H9 (cell line): ENCODE measurements around the gene FCHSD2. TPM values are rescaled to one million over a fixed set of nuclear protein-coding genes. Genes with fewer than 3 reads are reported as not detected.

ENCODE experiments used
- DNase-seq: peaks from one replicate; pipeline ENCODE4 v3.0.0-alpha.2; 2017
- H2AFZ ChIP-seq: one replicate; pipeline ENCODE4 v1.6.1; 2013; ENCODE audit warnings: mild to moderate bottlenecking, low read length, control low read depth, moderate library complexity
- H2AK5ac ChIP-seq: 2 replicates; pipeline ENCODE4 v1.6.1; 2013; ENCODE audit warnings: low read length, control low read depth, mixed read lengths; ENCODE audit not compliant: insufficient read length
- H2BK120ac ChIP-seq: one replicate; pipeline ENCODE4 v1.6.1; 2013; ENCODE audit warnings: low read depth, mild to moderate bottlenecking, low read length, control low read depth, inconsistent platforms; ENCODE audit not compliant: poor library complexity, severe bottlenecking
- H2BK12ac ChIP-seq: 2 replicates; pipeline ENCODE4 v1.6.1; 2013; ENCODE audit warnings: low read length, control low read depth, mixed read lengths, low read depth; ENCODE audit not compliant: insufficient read length
- H2BK15ac ChIP-seq: 2 replicates; pipeline ENCODE4 v1.6.1; 2013; ENCODE audit warnings: low read depth, low read length, control low read depth
- H2BK20ac ChIP-seq: one replicate; pipeline ENCODE4 v1.6.1; 2013; ENCODE audit warnings: low read depth, mild to moderate bottlenecking, low read length, control low read depth, inconsistent platforms; ENCODE audit not compliant: poor library complexity, severe bottlenecking
- H2BK5ac ChIP-seq: 2 replicates; pipeline ENCODE4 v1.6.1; 2013; ENCODE audit warnings: low read length, control low read depth, mixed read lengths; ENCODE audit not compliant: insufficient read length
- H3K14ac ChIP-seq: 2 replicates; pipeline ENCODE4 v1.6.1; 2013; ENCODE audit warnings: low read length, control low read depth; ENCODE audit not compliant: insufficient read depth
- H3K18ac ChIP-seq: 2 replicates; pipeline ENCODE4 v1.6.1; 2013; ENCODE audit warnings: low read depth, mild to moderate bottlenecking, mixed read lengths, low read length, control low read depth; ENCODE audit not compliant: insufficient read length
- H3K23ac ChIP-seq: 2 replicates; pipeline ENCODE4 v1.6.1; 2013; ENCODE audit warnings: low read length, control low read depth, mixed read lengths, low read depth; ENCODE audit not compliant: insufficient read length
- H3K23me2 ChIP-seq: 2 replicates; pipeline ENCODE4 v1.6.1; 2013; ENCODE audit warnings: low read depth, mild to moderate bottlenecking, mixed read lengths, low read length, control low read depth; ENCODE audit not compliant: insufficient read length, poor library complexity, severe bottlenecking
- H3K27ac ChIP-seq: 2 replicates; pipeline ENCODE4 v1.5.1; 2013; ENCODE audit warnings: low read length, control low read depth, mixed read lengths, low read depth; ENCODE audit not compliant: insufficient read length
- H3K27me3 ChIP-seq: 2 replicates; pipeline ENCODE4 v1.6.1; 2013; ENCODE audit warnings: low read length, control low read depth, inconsistent platforms; ENCODE audit not compliant: insufficient read depth
- H3K4ac ChIP-seq: 2 replicates; pipeline ENCODE4 v1.6.1; 2013; ENCODE audit warnings: low read depth, mild to moderate bottlenecking, control low read depth, inconsistent platforms, low read length, moderate library complexity
- H3K4me1 ChIP-seq: 2 replicates; pipeline ENCODE4 v1.6.1; 2013; ENCODE audit warnings: low read length, control low read depth, inconsistent platforms; ENCODE audit not compliant: insufficient read depth
- H3K4me2 ChIP-seq: 2 replicates; pipeline ENCODE4 v1.6.1; 2013; ENCODE audit warnings: low read length, control low read depth, mixed read lengths; ENCODE audit not compliant: insufficient read length, insufficient read depth
- H3K56ac ChIP-seq: 2 replicates; pipeline ENCODE4 v1.6.1; 2013; ENCODE audit warnings: low read depth, mild to moderate bottlenecking, mixed read lengths, low read length, control low read depth; ENCODE audit not compliant: insufficient read length
- H3K79me1 ChIP-seq: 2 replicates; pipeline ENCODE4 v1.6.1; 2013; ENCODE audit warnings: low read depth, mild to moderate bottlenecking, moderate library complexity, low read length, control low read depth, inconsistent platforms; ENCODE audit not compliant: insufficient read depth, poor library complexity, severe bottlenecking
- H3K79me2 ChIP-seq: 2 replicates; pipeline ENCODE4 v1.6.1; 2013; ENCODE audit warnings: low read length, control low read depth, inconsistent platforms; ENCODE audit not compliant: insufficient read depth
- H3K9ac ChIP-seq: 2 replicates; pipeline ENCODE4 v1.6.1; 2013; ENCODE audit warnings: low read length, control low read depth, mixed read lengths; ENCODE audit not compliant: insufficient read length; ENCODE audit errors: extremely low read depth
- H3K9me3 ChIP-seq: one replicate; pipeline ENCODE4 v1.6.1; 2013; ENCODE audit warnings: low read depth, low read length, inconsistent platforms; ENCODE audit not compliant: control insufficient read depth
- H3T11ph ChIP-seq: one replicate; pipeline ENCODE4 v1.6.1; 2013; ENCODE audit warnings: mild to moderate bottlenecking, low read length, control low read depth, inconsistent platforms
- H4K20me1 ChIP-seq: one replicate; pipeline ENCODE4 v1.6.1; 2013; ENCODE audit not compliant: control insufficient read depth, insufficient read length, insufficient read depth
- H4K5ac ChIP-seq: 2 replicates; pipeline ENCODE4 v1.6.1; 2013; ENCODE audit warnings: low read depth, mild to moderate bottlenecking, mixed read lengths, low read length, control low read depth; ENCODE audit not compliant: insufficient read length
- H4K8ac ChIP-seq: replicated peaks from 2 replicates; pipeline ENCODE4 v1.6.1; 2013; ENCODE audit warnings: low read length, control low read depth, mixed read lengths, low read depth; ENCODE audit not compliant: insufficient read length
- H4K91ac ChIP-seq: 2 replicates; pipeline ENCODE4 v1.6.1; 2013; ENCODE audit warnings: low read depth, mild to moderate bottlenecking, moderate library complexity, mixed read lengths, low read length, control low read depth; ENCODE audit not compliant: insufficient read length
- H3K27ac Mint-ChIP-seq, 3 experiments: 2 replicates in 2 of 3; 3 replicates in 1 of 3; pipeline ENCODE4 v1.8.0; 2020 to 2021; ENCODE audit warnings: mixed read lengths in 3 of 3, mild to moderate bottlenecking in 1 of 3, moderate library complexity in 1 of 3
- H3K27me3 Mint-ChIP-seq: 2 replicates; pipeline ENCODE4 v1.8.0; 2021; ENCODE audit warnings: low read depth, mild to moderate bottlenecking, moderate library complexity, mixed read lengths
- H3K36me3 Mint-ChIP-seq, 3 experiments: 2 replicates in 2 of 3; 3 replicates in 1 of 3; pipeline ENCODE4 v1.8.0; 2020 to 2021; ENCODE audit warnings: low read depth in 3 of 3, mixed read lengths in 3 of 3; ENCODE audit not compliant: insufficient read depth in 1 of 3
- H3K4me1 Mint-ChIP-seq, 2 experiments: 2 replicates each; pipeline ENCODE4 v1.8.0; 2020; ENCODE audit warnings: mixed read lengths in 2 of 2
- H3K4me3 Mint-ChIP-seq, 2 experiments: 2 replicates in 1 of 2; 3 replicates in 1 of 2; pipeline ENCODE4 v1.8.0; 2020 to 2021; ENCODE audit warnings: mild to moderate bottlenecking in 2 of 2, mixed read lengths in 2 of 2, moderate library complexity in 1 of 2
- H3K9me3 Mint-ChIP-seq, 2 experiments: 2 replicates in 1 of 2; 3 replicates in 1 of 2; pipeline ENCODE4 v1.8.0; 2020; ENCODE audit warnings: mild to moderate bottlenecking in 2 of 2, mixed read lengths in 2 of 2, moderate library complexity in 1 of 2
- CTCF ChIP-seq: fragments of 200-600 bp; sonication (generic); conservative IDR thresholded peaks from 3 replicates; pipeline ENCODE4 v1.8.0; 2021; ENCODE audit warnings: antibody characterized with exemption, mild to moderate bottlenecking
- total RNA-seq: library from RNA; stranded (reverse); gene quantifications from 2 replicates; pipeline ENCODE4 v1.2.1, GENCODE V29; 2021

The FCHSD2 gene
- total RNA-seq, 1 experiment from 2014 or later, result 17.8 TPM

- H3K23me2 ChIP-seq, result no peaks in the 10 kb centered on the region
- H2AFZ ChIP-seq, result no peak overlapping the region
- no peak overlapping the region for H3K4ac ChIP-seq
- H4K20me1 ChIP-seq, result no peaks in the 10 kb centered on the region
- H3K18ac ChIP-seq, result no peak overlapping the region
- no peak overlapping the region for H4K8ac ChIP-seq
- TF ChIP-seq CTCF, result no peak
- no peak overlapping the region for H2AK5ac ChIP-seq
- no peak overlapping the region for H3T11ph ChIP-seq
- no peak overlapping the region for H2BK5ac ChIP-seq
- no peak overlapping the region for H3K14ac ChIP-seq
- no peak for DNase-seq
- no peak overlapping the region for H3K4me2 ChIP-seq
- no peak overlapping the region for H3K9ac ChIP-seq
- H3K27me3 ChIP-seq, result no peaks in the 10 kb centered on the region
- no peak overlapping the region for H2BK12ac ChIP-seq
- Mint-ChIP-seq H3K9me3 (peaks cover 0 to 4% of the 10 kb centered on the region in 2 experiments; a peak in 1 of 5 replicates), H3K36me3 (peaks cover 0 to 9% (median 7%) of the 10 kb centered on the region in 3 experiments; a peak in 5 of 7 replicates), H3K27me3 (no peaks in the 10 kb centered on the region), H3K27ac (no peak overlapping the region), H3K4me3 (no peak overlapping the region), H3K4me1 (peaks cover 0 to 5% of the 10 kb centered on the region in 2 experiments; a peak in 1 of 4 replicates)
- H3K56ac ChIP-seq, result no peak overlapping the region
- H4K5ac ChIP-seq, result no peak overlapping the region
- no peak overlapping the region for H2BK120ac ChIP-seq
- H3K4me1 ChIP-seq, result no peaks in the 10 kb centered on the region
- no peaks in the 10 kb centered on the region for H3K79me2 ChIP-seq
- H3K9me3 ChIP-seq, result no peaks in the 10 kb centered on the region
- no peak overlapping the region for H3K23ac ChIP-seq
- no peak overlapping the region for H3K27ac ChIP-seq
- no peaks in the 10 kb centered on the region for H3K79me1 ChIP-seq
- no peak overlapping the region for H2BK20ac ChIP-seq
- no peak overlapping the region for H2BK15ac ChIP-seq
- no peak overlapping the region for H4K91ac ChIP-seq
These were observed 20.4 kb downstream of the FCHSD2 start for GRCh38 chr11:73121692-73122091.
